HCT116 (cell line): ENCODE results near the gene PXK. TPM values are rescaled to one million over a fixed set of nuclear protein-coding genes. Genes with fewer than 3 reads are reported as not detected.

Source experiments
- ATAC-seq: fragments of 200-7000 bp; cut with Tn5 transposase; 2 replicates; pipeline ENCODE4 v1.9.1; 2020; ENCODE audit warnings: mild to moderate bottlenecking, moderate library complexity
- BruUV-seq: library from RNA; stranded (reverse); fragments of 400-500 nt; replicated peaks from 2 replicates; lab custom pipeline; 2021; lab: Mats Ljungman, UMichigan
- CTCF ChIA-PET: fragments of 300-600 bp; sonication (Branson Sonifier 250); formaldehyde crosslinking; loops from one replicate; lab custom pipeline; 2021; ENCODE audit warnings: antibody characterized with exemption; lab: Charles Lee
- POLR2A ChIA-PET: fragments of 300-600, 350-600 bp; sonication (Branson Sonifier 250); formaldehyde crosslinking; loops from one replicate; lab custom pipeline; 2021; ENCODE audit warnings: antibody characterized with exemption; lab: Charles Lee
- RAD21 ChIA-PET, 2 experiments: fragments of 300-600 bp; sonication (Branson Sonifier 250); formaldehyde crosslinking; loops; one replicate each; lab custom pipeline; 2023; ENCODE audit warnings: low total read pairs in 2 of 2; ENCODE audit not compliant: uncharacterized antibody in 2 of 2, unreplicated experiment in 2 of 2, low non-redundant PET in 1 of 2; lab: Charles Lee
- DNase-seq: peaks from one replicate; pipeline ENCODE4 v3.0.0-alpha.2; 2010; ENCODE audit warnings: low read depth, low spot score
- H2AFZ ChIP-seq: fragments of 200-600 bp; shearing (Covaris generic), sonication (generic); 2 replicates; pipeline ENCODE4 v1.6.1; 2017; ENCODE audit warnings: low read depth, mixed run types, mixed read lengths, antibody characterized with exemption, low read length; ENCODE audit not compliant: poor library complexity, severe bottlenecking
- H3K27ac ChIP-seq: 2 replicates; pipeline ENCODE4 v1.5.1; 2012; ENCODE audit warnings: low read depth, low read length
- H3K27me3 ChIP-seq: fragments of 200-600 bp; sonication (generic); 2 replicates; pipeline ENCODE4 v1.6.1; 2016; ENCODE audit warnings: mixed run types, low read length, mixed read lengths; ENCODE audit not compliant: insufficient read depth
- H3K36me3 ChIP-seq, 2 experiments: fragments of 200-500 bp in 1 of 2; fragments of 200-600 bp in 1 of 2; sonication (Bioruptor generic) in 1 of 2; sonication (generic) in 1 of 2; 2 replicates each; pipeline versions ENCODE4 v1.5.1 to v1.6.1; 2014 to 2016; ENCODE audit warnings: low read length in 2 of 2, inconsistent platforms in 1 of 2, mixed read lengths in 1 of 2, mixed run types in 1 of 2; ENCODE audit not compliant: insufficient read depth in 2 of 2, control insufficient read depth in 1 of 2
- H3K4me1 ChIP-seq, 2 experiments: fragments of 200-600 bp in 1 of 2; sonication (generic) in 1 of 2; 2 replicates each; pipeline versions ENCODE4 v1.5.1 to v1.6.1; 2012 to 2017; ENCODE audit warnings: low read length in 2 of 2, inconsistent platforms in 1 of 2, mild to moderate bottlenecking in 1 of 2, mixed read lengths in 1 of 2, mixed run types in 1 of 2, moderate library complexity in 1 of 2; ENCODE audit not compliant: insufficient read depth in 2 of 2, control insufficient read depth in 1 of 2
- H3K4me2 ChIP-seq: fragments of 200-600 bp; sonication (generic); 2 replicates; pipeline ENCODE4 v1.6.1; 2017; ENCODE audit warnings: mixed run types, low read length, mixed read lengths
- H3K4me3 ChIP-seq, 2 experiments: fragments of 200-600 bp in 1 of 2; sonication (generic) in 1 of 2; replicated peaks in 1 of 2; 2 replicates each; pipeline ENCODE4 v1.5.1; 2011 to 2016; ENCODE audit warnings: low read length in 2 of 2, control low read depth in 1 of 2, low read depth in 1 of 2, mild to moderate bottlenecking in 1 of 2, mixed read lengths in 1 of 2, mixed run types in 1 of 2
- H3K79me2 ChIP-seq: fragments of 200-600 bp; sonication (generic); 2 replicates; pipeline ENCODE4 v1.6.1; 2017; ENCODE audit warnings: mild to moderate bottlenecking, mixed run types, low read length, moderate library complexity, mixed read lengths; ENCODE audit not compliant: insufficient read depth
- H3K9ac ChIP-seq: fragments of 200-600 bp; sonication (generic); 2 replicates; pipeline ENCODE4 v1.6.1; 2016; ENCODE audit warnings: low read length, mixed read lengths
- H3K9me2 ChIP-seq: fragments of 200-600 bp; sonication (generic), shearing (Covaris generic); 2 replicates; pipeline ENCODE4 v1.6.1; 2017; ENCODE audit warnings: mixed run types, mild to moderate bottlenecking, moderate library complexity; ENCODE audit not compliant: insufficient read depth
- H3K9me3 ChIP-seq, 2 experiments: fragments of 200-500 bp in 1 of 2; fragments of 200-600 bp in 1 of 2; sonication (Bioruptor generic) in 1 of 2; sonication (generic) in 1 of 2; 2 replicates each; pipeline ENCODE4 v1.6.1; 2014 to 2017; ENCODE audit warnings: low read length in 2 of 2, mixed read lengths in 2 of 2, inconsistent platforms in 1 of 2, low read depth in 1 of 2, mild to moderate bottlenecking in 1 of 2, mixed run types in 1 of 2, moderate library complexity in 1 of 2; ENCODE audit not compliant: control insufficient read depth in 1 of 2, insufficient read depth in 1 of 2
- H4K20me1 ChIP-seq: fragments of 200-600 bp; sonication (generic), shearing (Covaris generic); 2 replicates; pipeline ENCODE4 v1.6.1; 2017; ENCODE audit warnings: mixed run types, mild to moderate bottlenecking, moderate library complexity; ENCODE audit not compliant: insufficient read depth
- CEBPB ChIP-seq: IDR thresholded peaks from 2 replicates; pipeline ENCODE4 v1.6.1; 2012; ENCODE audit warnings: low read depth
- ELF1 ChIP-seq: IDR thresholded peaks from 2 replicates; pipeline ENCODE4 v1.6.1; 2012; ENCODE audit warnings: low read depth, borderline replicate concordance
- EZH2 ChIP-seq: fragments of 200-600 bp; sonication (generic); IDR thresholded peaks from 2 replicates; pipeline ENCODE4 v1.6.1; 2017; ENCODE audit warnings: antibody characterized with exemption, mixed run types
- EZH2phosphoT487 ChIP-seq: fragments of 200-600 bp; IDR thresholded peaks from 2 replicates; pipeline ENCODE4 v1.6.1; 2018; ENCODE audit warnings: antibody characterized with exemption, borderline replicate concordance
- FOSL1 ChIP-seq: IDR thresholded peaks from 2 replicates; pipeline ENCODE4 v1.6.1; 2012; ENCODE audit warnings: low read depth
- JUND ChIP-seq: IDR thresholded peaks from 2 replicates; pipeline ENCODE4 v1.6.1; 2012
- MAX ChIP-seq: IDR thresholded peaks from 2 replicates; pipeline ENCODE4 v1.6.1; 2012
- POLR2A ChIP-seq: IDR thresholded peaks from 2 replicates; pipeline ENCODE4 v1.7.0; 2011; ENCODE audit warnings: borderline replicate concordance; ENCODE audit not compliant: insufficient read depth, insufficient read length; ENCODE audit errors: extremely low read depth
- POLR2AphosphoS5 ChIP-seq: IDR thresholded peaks from 2 replicates; pipeline ENCODE4 v1.6.1; 2011; ENCODE audit warnings: mild to moderate bottlenecking, low read depth, low read length, moderate library complexity
- RAD21 ChIP-seq: IDR thresholded peaks from 2 replicates; pipeline ENCODE4 v1.6.1; 2012; ENCODE audit warnings: low read depth, mild to moderate bottlenecking
- SIN3A ChIP-seq: IDR thresholded peaks from 2 replicates; pipeline ENCODE4 v1.6.1; 2012; ENCODE audit warnings: low read depth
- SP1 ChIP-seq: IDR thresholded peaks from 2 replicates; pipeline ENCODE4 v1.6.1; 2012; ENCODE audit warnings: low read depth
- TCF7L2 ChIP-seq: IDR thresholded peaks from 2 replicates; pipeline ENCODE4 v1.7.0; 2011; ENCODE audit warnings: borderline replicate concordance, inconsistent platforms; ENCODE audit not compliant: insufficient read depth, insufficient read length; ENCODE audit errors: extremely low read depth
- YY1 ChIP-seq: IDR thresholded peaks from 2 replicates; pipeline ENCODE4 v1.6.1; 2011; ENCODE audit warnings: low read length, low read depth, moderate library complexity, mild to moderate bottlenecking; ENCODE audit not compliant: insufficient replicate concordance; ENCODE audit errors: extremely low read depth
- intact Hi-C: fragments of 100-400 bp; cut with micrococcal nuclease; formaldehyde crosslinking; loops from 2 replicates; pipeline ENCODE4 v1.10.0; 2022
- total RNA-seq: library from RNA; stranded (reverse); gene quantifications from one replicate; pipeline ENCODE4 v1.2.1, GENCODE V29; 2021; ENCODE audit not compliant: unreplicated experiment
- TF ChIP-seq, protein P1 (sequence below): IDR thresholded peaks from 2 replicates; pipeline ENCODE4 v1.6.1; 2012
- TF ChIP-seq, protein P2 (sequence below): IDR thresholded peaks from 2 replicates; pipeline ENCODE4 v1.6.1; 2012; ENCODE audit warnings: low read depth
- TF ChIP-seq, protein P3 (sequence below), 3 experiments: fragments of 200-600 bp in 1 of 3; sonication (generic) in 1 of 3; IDR thresholded peaks in 2 of 3; conservative IDR thresholded peaks in 1 of 3; 2 replicates each; pipeline ENCODE4 v1.5.1; 2012 to 2017; ENCODE audit warnings: low read depth in 2 of 3, low read length in 2 of 3, antibody characterized with exemption in 1 of 3, borderline replicate concordance in 1 of 3, control low read depth in 1 of 3, mild to moderate bottlenecking in 1 of 3, mixed read lengths in 1 of 3, mixed run types in 1 of 3, moderate library complexity in 1 of 3; ENCODE audit not compliant: insufficient read depth in 1 of 3

PXK gene
- total RNA-seq, 1 experiment from 2014 or later = 10.2 TPM

GRCh38 chr3:58392181-58392580, 59.5 kb downstream of the PXK start:
- no peak for ATAC-seq
- Histone ChIP-seq H3K27me3 (no peaks in the 10 kb centered on the region), H3K9me3 (no peaks in the 10 kb centered on the region), H3K27ac (no peak overlapping the region), H3K36me3 (no peaks in the 10 kb centered on the region), H4K20me1 (no peaks in the 10 kb centered on the region), H3K4me1 (no peaks in the 10 kb centered on the region), H2AFZ (no peak overlapping the region), H3K9ac (no peak overlapping the region), H3K9me2 (no peaks in the 10 kb centered on the region), H3K4me2 (no peak overlapping the region), H3K79me2 (no peaks in the 10 kb centered on the region), H3K4me3 (no peak overlapping the region)
- CTCF ChIA-PET = no interaction called here
- no peak for DNase-seq
- RAD21 ChIA-PET = no interaction called here
- BruUV-seq = no TSS peak
- POLR2A ChIA-PET = no interaction called here
- TF ChIP-seq EZH2 (no peak), ELF1 (no peak), POLR2A (no peak), EZH2phosphoT487 (no peak), RAD21 (no peak), CEBPB (no peak), MAX (no peak), POLR2AphosphoS5 (no peak), TCF7L2 (no peak), YY1 (no peak), JUND (no peak), FOSL1 (no peak), SP1 (no peak), SIN3A (no peak)
- TF ChIP-seq, protein P1, sequence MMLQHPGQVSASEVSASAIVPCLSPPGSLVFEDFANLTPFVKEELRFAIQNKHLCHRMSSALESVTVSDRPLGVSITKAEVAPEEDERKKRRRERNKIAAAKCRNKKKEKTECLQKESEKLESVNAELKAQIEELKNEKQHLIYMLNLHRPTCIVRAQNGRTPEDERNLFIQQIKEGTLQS = no peak
- TF ChIP-seq, protein P2, sequence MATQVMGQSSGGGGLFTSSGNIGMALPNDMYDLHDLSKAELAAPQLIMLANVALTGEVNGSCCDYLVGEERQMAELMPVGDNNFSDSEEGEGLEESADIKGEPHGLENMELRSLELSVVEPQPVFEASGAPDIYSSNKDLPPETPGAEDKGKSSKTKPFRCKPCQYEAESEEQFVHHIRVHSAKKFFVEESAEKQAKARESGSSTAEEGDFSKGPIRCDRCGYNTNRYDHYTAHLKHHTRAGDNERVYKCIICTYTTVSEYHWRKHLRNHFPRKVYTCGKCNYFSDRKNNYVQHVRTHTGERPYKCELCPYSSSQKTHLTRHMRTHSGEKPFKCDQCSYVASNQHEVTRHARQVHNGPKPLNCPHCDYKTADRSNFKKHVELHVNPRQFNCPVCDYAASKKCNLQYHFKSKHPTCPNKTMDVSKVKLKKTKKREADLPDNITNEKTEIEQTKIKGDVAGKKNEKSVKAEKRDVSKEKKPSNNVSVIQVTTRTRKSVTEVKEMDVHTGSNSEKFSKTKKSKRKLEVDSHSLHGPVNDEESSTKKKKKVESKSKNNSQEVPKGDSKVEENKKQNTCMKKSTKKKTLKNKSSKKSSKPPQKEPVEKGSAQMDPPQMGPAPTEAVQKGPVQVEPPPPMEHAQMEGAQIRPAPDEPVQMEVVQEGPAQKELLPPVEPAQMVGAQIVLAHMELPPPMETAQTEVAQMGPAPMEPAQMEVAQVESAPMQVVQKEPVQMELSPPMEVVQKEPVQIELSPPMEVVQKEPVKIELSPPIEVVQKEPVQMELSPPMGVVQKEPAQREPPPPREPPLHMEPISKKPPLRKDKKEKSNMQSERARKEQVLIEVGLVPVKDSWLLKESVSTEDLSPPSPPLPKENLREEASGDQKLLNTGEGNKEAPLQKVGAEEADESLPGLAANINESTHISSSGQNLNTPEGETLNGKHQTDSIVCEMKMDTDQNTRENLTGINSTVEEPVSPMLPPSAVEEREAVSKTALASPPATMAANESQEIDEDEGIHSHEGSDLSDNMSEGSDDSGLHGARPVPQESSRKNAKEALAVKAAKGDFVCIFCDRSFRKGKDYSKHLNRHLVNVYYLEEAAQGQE = no peak
- TF ChIP-seq, protein P3, sequence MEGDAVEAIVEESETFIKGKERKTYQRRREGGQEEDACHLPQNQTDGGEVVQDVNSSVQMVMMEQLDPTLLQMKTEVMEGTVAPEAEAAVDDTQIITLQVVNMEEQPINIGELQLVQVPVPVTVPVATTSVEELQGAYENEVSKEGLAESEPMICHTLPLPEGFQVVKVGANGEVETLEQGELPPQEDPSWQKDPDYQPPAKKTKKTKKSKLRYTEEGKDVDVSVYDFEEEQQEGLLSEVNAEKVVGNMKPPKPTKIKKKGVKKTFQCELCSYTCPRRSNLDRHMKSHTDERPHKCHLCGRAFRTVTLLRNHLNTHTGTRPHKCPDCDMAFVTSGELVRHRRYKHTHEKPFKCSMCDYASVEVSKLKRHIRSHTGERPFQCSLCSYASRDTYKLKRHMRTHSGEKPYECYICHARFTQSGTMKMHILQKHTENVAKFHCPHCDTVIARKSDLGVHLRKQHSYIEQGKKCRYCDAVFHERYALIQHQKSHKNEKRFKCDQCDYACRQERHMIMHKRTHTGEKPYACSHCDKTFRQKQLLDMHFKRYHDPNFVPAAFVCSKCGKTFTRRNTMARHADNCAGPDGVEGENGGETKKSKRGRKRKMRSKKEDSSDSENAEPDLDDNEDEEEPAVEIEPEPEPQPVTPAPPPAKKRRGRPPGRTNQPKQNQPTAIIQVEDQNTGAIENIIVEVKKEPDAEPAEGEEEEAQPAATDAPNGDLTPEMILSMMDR (IDR thresholded peaks at IDR 0.05 in 2 of 3, conservative IDR thresholded peaks at IDR 0.05 in 1 of 3; ENCODE audit: borderline replicate concordance in 1 of 3, insufficient read depth in 1 of 3, low read depth in 2 of 3, low read length in 2 of 3) = no peak
- intact Hi-C loops = no loop called here
